GM19468 (cell line): Measurements from ENCODE around the gene BID.

Source experiments
- ATAC-seq: cut with Tn5 transposase; IDR thresholded peaks from one replicate; pipeline ENCODE4 v1.9.1; 2021; ENCODE audit warnings: mild to moderate bottlenecking, moderate library complexity, moderate number of reproducible peaks; ENCODE audit not compliant: unreplicated experiment; ENCODE audit errors: extremely low read depth

The BID gene

DNA sequence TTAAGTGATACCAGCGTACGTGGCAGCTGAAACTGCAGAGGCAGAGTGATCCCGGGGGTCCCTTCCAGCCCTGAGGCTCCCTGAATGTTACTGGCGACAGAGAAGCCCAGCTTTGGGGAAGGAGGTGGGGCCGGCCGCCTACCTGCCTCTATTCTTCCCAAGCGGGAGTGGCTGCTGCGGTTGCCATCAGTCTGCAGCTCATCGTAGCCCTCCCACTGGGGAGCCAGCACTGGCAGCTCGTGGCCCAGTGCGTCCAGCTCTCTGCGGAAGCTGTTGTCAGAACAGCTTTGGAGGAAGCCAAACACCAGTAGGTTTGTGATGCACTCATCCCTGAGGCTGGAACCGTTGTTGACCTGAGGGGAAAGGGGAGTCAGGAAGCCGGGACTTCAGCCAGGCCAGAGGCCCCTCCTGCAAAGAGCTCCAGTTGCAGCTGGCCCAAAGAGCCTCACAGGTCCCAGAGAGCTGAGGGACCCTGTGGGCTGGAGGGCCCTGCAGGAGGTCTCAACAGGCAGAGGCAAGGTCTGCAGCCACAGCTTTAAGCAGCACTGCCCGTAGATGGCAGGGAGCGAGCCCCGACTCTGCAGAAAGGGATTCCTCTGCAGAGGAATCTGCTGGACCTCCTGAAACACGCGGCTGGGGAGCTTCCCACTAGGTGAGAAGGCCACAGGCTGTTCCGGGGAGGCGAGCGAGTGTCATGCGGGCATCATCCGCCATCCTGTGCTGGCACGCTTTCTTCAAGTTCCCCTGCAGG lies 30.4 kb downstream of the BID start:
- ATAC-seq: no peak

DNA sequence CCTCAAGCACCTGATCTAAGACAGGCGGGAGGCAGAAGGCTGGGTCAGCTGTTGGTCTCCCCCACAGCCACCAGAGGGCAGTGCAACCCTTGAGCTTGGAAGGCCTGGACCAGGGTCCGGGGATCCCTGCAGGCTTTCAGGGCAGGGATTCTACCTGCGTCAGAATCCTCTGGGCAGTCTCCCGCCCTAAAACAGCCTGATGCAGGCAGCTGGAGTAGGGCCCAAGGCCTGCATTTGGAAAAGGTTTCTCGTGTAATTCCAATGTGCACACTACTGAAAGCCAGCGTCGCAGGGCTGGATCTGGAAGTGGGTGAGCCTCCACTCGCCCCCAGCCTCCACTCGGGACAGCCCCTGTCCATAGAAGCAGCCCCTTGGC lies 31.8 kb downstream of the BID start:
- ATAC-seq: no peak

DNA sequence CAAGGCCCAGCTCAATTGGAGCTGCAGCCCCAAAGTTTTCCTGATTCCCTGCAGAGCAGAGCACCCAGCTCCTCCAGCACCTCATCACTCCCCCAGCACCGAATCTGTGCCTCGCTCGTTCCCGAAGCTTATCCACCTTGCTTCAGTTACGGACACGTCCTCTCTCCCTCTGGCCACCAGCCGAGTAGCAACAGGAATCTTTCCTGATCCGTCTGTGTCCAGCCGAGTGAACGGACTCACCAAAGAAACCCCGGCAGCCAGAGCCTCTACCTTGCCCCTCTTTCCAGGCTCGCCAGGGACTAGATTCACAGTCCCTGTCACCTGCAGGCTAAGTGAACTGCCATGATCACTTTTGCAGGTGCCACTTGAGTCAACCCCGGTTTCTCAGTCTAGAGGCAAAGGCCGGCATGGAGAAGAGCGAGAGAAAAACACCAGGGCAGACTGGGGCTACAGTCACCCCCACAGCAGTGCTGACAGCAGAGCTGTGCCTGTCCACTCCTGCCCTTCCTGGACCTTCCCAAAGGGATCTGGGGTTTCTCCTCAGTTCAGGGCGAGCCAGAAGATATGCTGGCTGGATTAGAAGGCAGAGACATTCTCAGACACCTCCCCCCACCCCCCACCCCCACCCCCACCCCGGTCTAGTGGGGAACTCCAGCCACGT lies 32.3 kb downstream of the BID start:
- ATAC-seq: no peak

DNA sequence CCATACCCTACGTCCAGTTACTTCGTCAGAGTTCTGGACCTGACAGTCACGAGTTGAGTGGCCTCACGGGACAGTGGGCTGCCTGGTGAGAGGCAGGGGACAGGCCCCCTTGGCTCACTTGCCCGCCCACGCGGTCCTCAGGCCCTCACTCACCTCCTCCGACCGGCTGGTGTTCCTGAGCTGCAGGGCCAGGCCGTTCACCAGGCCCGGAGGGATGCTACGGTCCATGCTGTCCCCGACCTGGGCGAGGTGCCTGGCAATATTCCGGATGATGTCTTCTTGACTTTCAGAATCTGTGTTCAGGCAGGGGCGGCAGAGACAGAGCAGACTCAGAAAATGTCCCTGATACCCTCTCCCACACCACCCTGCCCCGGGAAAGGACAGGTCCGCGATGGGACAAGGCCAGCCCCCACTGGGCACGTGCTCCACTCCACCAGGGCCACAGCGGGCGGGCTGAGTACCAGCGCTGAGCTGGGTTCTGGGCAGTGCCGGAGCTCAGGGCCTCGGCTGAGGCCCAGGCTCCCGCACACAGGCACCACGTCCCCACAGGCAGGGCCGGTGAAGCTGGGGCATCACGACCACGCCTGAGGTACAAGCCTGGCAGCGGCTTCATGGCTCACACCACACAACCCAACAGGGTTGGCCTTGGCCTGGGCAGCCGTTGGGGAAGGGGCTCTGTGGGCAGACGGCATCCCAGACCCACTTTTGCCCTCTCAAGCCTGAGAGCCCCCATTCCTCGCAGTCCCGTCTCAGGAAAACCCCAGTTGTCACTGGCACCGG lies 34.9 kb downstream of the BID start:
- no peak for ATAC-seq

DNA sequence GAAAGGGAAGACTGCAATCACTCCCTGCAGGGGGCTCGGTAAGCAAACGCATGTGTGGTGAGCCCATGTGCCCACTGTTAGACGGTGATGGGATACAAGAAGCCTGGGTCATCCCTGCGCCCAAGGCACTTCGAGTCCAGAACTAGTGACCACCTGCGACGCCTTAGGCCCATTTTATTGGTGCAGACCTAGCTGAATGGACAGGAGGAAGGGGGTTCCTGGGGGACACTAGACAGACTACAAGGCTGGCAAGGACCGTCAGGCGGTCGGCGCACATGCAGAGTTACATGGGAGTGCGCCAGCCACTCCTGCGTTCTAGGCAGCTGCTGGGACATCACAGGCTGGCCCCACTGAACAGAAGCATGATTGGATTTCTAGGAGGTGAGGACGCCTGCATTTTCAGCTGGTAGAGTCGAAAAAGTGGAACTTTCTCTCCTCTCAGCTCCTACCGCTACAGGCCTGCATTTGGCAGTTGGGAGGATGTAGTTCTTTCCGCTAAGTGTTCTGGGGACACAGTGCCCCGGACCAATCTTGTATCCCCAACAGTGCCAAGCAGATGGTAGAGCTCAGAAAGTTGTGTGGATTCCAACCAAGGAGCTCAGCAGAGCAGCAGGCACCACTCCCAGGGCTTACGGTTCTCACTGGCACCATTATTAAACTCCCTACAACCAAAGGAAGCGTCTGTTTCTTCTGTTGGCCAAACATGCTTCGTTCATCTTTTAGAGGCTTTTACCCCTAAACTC lies 35.7 kb downstream of the BID start:
- no peak for ATAC-seq

DNA sequence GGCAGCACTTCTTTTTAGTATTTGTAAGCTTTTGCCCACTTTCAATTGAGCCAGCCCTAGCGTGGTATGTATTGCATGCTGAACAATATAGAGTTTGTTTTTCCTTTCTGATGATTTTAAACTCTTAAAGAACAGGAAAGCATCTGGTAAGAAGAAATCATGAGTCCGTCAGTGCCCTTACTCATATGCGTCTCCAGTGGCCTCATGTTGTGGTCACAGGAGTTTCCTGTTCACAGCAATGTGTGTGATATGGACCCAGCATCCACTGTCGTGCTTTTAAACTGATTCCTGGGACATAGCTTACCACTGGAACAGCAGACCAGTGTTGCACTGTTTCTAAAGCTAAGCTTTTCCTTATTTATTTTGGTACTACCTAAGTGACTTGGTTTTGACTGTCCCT lies 40.1 kb downstream of the BID start:
- ATAC-seq: no peak

DNA sequence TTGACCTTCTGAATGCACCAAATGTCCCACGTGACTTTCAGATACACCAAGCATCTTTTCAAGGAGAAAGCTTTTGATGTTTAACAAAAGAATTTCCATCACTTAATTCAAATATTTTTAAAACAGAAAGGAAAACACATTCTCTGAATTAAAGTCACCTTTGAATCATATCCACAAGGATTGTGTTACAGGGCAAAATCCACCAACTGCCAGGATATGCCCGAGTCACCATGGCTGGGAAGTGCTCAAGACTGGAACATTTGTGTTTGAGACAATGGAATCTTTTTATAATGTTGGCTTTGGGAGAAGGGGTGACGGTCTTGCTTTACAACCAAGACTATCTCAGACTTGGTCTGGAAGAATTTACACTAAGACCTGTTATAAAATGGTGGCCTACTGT lies 40.8 kb downstream of the BID start:
- ATAC-seq: no peak

DNA sequence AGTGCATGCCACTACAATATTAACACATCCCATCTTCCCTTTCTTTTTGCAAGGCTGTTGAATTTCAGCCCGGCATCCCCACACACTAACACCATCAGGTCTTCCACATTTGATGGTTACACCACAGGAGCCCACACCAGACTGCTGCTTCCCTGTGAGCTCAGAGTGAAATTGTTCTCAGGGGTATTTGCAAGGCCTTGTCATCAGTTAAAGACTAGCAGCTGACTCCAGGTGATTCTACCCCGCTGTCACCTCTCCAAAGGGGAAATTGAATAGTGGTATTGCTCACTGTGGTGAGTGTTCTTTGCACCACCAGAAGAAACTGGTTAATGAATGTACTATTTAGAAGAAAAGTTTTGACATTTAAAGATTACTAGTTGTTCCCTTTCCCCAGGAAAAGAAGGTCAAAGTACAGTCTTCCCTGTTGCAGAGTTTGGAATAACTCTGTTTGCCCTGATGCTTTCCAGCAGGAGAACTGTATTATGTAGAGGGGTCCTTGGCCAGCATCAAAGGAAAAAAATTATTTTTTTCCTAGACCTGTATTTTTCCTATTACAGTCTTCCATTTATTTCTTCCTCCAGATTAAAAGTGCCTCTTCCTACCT lies 41.9 kb downstream of the BID start:
- no peak for ATAC-seq

DNA sequence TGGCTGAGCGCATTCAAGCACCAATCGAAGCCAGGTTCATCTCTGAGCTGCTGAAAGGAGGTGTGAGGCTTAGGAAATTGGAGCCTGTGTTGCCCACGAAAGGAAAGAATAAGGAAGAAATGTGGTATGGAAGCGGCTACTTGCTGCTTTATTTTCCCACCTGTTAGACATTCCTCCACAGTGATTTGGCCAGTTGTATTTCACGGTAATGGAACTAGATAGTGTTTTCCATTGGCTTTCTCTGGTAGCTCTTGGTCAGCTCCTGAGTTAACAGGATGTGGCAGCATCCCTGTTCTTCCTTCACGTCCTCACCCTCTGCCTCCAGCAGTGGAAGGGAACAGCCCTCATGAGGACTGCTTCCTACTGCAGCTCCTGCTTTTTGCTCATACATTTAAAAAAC lies 44.7 kb downstream of the BID start:
- ATAC-seq: no peak

DNA sequence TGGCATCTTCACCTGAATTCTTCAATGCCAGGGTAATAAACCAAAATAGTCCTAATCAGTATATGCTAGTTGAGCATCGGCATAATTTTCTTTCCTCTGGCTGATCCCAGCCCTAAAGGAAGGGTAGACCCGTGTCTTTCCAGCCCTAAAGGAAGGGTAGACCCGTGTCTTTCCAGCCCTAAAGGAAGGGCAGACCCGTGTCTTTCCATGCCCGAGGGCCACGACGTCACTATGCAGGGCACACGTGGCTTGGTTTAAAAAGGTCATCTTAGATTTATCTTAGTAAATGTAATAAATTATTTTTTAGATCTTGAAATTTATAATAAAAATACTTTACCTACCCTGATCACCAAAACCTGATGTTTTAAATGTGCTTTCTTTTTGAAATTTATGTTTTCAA lies 45.5 kb downstream of the BID start:
- ATAC-seq: no peak

DNA sequence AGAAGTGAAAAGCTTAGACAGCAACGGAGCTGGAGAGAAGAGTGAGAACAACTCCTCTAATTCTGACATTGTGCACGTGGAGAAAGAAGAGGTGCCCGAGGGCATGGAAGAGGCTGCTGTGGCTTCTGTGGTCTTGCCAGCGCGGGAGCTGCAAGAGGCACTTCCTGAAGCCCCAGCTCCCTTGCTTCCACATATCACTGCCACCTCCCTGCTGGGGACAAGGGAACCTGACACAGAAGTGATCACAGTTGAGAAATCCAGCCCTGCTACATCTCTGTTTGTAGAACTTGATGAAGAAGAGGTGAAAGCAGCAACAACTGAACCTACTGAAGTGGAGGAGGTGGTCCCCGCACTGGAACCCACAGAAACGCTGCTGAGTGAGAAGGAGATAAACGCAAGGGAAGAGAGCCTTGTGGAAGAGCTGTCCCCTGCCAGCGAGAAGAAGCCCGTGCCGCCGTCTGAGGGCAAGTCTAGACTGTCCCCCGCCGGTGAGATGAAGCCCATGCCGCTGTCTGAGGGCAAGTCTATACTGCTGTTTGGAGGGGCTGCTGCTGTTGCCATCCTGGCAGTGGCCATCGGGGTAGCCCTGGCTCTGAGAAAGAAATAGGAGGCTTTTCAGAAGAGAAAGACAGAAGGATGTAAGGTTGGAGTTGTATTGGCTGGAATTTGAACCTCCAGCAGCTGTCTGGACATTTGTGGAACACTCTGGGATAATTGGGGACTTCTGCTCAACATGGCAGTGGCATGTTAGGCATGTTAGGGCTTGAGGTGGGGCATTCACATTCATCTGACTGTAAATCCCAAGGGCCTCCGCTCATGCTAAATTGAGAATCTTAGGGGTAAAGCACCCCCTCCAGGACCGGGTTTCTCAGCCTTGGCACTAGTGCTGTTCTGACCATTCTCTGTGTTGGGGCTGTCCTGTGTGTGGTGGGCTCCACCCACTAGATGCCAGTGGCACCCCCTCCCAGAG lies 47.1 kb downstream of the BID start:
- no peak for ATAC-seq

DNA sequence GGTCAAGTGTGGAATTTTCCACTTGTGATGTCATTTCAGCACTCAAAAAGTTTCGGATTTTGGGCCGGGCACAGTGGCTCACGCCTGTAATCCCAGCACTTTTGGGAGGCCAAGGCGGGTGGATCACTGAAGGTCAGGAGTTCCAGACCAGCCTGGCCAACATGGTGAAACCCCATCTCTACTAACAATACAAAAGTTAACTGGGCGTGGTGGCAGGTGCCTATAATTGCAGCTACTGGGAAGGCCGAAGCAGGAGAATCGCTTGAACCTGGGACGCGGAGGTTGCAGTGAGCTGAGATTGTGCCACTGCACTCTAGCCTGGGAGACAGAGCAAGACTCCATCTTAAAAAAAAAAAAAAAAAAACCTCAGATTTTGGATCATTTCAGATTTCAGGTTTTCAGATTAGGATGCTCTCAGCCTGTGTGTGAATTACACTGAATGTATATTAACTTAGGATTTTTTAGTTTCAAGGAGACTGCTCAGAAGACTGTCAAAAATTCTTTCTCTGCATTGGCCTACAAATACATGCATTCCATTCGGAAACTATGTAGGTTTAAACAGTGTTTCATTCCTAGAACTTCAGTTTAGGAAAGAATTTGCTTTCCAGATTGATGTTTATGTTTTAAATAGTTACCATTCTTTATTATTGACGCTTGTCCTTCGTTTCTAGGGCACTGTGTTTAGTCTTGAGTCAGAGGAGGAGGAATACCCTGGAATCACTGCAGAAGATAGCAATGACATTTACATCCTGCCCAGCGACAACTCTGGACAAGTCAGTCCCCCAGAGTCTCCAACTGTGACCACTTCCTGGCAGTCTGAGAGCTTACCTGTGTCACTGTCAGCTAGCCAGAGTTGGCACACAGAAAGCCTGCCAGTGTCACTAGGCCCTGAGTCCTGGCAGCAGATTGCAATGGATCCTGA lies 48.0 kb downstream of the BID start:
- ATAC-seq: no peak

DNA sequence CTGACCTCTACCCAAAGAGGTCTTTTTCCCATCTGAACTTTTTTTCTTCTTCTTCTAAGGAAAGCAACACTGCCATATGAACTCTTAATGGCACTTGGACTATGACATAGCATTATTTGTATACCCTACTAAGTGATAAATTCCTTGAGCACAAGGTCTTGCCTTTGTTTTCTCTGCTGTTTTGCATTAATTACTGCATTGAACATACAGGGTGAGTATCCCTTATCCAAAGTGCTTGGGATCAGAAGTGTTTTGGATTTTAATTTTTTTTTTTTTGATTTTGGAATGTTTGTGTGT lies 48.8 kb downstream of the BID start:
- ATAC-seq: no peak

DNA sequence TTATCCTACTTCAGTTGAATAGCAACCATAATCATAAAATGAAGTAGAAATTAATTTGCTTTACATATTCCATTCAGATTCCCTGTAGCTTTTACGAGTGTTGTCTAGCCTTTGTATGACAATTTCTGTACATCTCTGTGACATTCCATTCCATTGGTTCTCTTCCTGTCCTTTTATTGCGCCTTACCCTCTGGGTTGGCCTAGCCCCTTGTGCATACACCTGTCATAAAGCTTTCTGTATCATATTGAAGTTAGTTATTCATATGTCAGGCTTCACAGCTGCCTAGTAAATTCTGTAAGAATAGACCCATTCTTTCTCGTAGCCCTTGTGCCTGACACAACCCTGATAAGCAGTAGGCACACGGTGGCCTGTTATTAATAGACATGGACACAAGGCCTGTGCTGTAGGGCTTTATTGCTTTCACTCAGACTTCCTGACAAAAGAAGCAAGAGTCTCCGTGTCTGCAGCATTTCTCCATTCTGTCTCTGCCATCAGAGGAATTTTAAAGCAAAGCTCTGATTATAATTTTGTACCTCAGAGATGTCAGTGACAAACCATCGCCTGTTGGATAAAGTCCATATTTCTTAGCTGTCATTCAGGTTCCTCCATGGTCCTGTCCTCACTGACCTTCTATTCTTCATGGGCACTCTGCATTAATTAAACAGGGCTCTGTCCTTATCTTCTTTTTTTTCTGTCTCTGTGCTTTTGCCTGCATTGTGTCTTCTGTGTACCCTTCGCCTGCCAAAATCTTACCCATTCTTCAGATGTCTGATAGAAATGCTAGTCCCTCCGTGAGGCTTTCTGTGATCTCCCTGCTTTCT lies 49.4 kb downstream of the BID start:
- no peak for ATAC-seq

DNA sequence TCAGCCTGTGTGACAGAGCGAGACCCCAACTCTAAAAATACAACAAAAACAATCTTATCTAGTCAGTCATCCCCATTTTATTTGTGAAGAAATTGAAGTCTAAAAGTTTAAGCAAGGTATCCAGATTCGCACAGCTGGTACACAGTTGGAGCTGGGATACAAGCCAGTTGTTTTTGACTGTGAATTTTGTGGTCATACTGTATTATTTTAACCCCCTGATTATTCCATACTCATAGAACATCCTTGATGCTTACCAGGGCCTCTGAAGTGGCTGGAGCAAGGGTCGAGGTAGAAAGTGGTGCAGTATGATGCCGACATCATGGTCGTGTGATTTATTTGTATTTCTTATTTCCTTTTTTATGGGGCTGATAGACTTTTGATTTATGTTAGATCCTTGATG lies 50.0 kb downstream of the BID start:
- no peak for ATAC-seq

DNA sequence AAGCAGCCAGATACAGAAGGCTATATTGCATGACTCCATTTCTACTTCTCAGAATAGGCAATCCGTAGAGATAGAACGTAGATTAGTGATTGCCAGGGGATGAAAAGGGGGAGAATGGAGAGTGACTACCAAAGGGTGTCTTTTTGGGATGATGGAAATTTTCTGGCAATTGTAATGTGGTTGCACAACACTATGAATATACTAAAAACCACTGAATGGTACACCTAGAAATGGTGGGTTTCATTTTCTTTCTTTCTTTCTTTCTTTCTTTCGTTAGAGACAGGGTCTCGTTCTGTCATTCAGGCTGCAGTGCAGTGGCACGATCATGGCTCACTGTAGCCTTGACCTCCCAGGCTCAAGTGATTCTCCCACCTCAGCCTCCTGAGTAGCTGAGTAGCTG lies 54.4 kb downstream of the BID start:
- ATAC-seq: no peak

DNA sequence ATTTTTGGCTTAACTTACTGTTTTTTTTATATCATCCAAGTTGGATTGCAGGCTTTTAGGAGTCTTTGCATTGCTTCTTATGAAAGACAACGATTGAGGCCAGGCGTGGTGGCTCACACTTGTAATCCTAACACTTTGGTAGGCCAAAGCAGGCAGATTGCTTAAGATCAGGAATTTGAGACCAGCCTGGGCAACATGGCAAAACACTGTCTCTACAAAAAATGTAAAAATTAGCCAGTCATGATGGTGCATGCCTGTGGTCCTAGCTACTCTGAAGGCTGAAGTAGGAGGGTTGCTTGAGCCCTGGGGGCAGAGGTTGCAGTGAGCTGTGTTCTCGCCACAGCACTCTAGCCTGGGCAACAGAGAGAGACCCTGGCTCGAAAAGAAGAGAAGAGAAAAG lies 56.6 kb downstream of the BID start:
- ATAC-seq: no peak

DNA sequence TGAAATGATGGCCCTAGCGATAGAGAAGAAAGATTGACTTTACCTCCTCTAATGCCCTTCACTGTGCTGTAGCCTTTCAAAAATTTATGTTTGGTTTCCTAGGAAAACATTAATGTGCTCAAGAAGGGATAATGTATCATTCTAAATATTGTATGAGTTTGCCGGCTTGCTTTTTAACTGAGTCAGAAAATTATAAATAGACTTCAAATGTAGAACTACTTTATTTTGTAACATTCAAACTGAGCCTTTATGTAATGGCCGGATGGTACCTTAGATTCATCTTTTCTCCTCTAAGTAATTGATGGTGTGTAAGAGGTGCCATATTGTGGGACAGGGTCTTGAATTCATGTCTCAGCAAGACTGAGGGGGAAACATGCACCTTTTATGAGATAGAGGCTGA lies 57.7 kb downstream of the BID start:
- no peak for ATAC-seq
